GM21360 (cell line): ENCODE measurements around the gene CRYBG2.
"Not testable (repeated sequence)": the region's sequence is repeated elsewhere in the genome, so short reads cannot be mapped to it uniquely, and the experiment has no call there.

Experiments
- ATAC-seq: cut with Tn5 transposase; IDR thresholded peaks from one replicate; pipeline ENCODE4 v1.9.1; 2021; ENCODE audit warnings: mild to moderate bottlenecking, moderate library complexity; ENCODE audit not compliant: unreplicated experiment

The CRYBG2 gene

GRCh38 chr1:26350701-26351589, 3.0 kb downstream of the CRYBG2 start:
- ATAC-seq, result no peak

DNA sequence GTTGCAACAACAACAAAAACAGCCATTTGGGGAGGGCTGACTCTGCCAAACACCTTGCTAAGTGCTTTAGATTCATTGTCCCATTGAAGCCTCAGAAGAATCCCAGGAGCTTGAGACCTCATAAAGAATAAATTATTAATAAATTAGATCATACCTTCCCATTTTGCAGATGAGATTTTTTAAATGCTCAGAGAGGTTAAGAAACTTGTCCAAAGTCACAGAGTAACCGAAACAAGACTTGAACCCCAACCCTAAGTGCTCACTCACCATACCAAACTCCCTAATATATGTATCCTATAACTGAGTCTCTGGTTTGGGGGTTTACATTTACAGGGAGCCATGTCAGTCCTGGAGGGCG, 3.6 kb downstream of the CRYBG2 start:
- no peak for ATAC-seq

GRCh38 chr1:26349877-26350244, 4.1 kb downstream of the CRYBG2 start:
- ATAC-seq, result no peak

GRCh38 chr1:26349188-26349876, 4.6 kb downstream of the CRYBG2 start:
- no peak for ATAC-seq

- no peak for ATAC-seq
These were observed 7.5 kb downstream of the CRYBG2 start for GRCh38 chr1:26346274-26347033.

DNA sequence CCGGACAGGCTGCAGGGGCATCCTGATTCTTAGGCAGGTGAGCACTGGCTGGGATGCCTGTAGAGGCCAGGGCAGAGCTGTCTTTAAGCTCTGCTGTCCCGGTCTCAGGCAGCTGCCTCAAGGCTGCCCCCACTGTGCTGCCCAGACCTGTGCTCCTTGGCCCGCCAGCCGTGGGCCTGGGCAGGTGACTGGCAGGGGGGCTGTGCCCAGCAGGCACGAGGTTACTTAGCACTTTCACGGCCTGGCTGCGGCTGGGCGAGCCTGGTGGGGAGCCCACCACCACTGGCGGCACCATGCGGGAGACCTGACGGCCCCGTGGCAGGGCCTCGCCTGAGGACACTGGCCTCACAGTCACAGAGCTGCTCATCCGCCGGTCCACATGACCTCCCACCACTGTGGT, 8.2 kb downstream of the CRYBG2 start:
- no peak for ATAC-seq

DNA sequence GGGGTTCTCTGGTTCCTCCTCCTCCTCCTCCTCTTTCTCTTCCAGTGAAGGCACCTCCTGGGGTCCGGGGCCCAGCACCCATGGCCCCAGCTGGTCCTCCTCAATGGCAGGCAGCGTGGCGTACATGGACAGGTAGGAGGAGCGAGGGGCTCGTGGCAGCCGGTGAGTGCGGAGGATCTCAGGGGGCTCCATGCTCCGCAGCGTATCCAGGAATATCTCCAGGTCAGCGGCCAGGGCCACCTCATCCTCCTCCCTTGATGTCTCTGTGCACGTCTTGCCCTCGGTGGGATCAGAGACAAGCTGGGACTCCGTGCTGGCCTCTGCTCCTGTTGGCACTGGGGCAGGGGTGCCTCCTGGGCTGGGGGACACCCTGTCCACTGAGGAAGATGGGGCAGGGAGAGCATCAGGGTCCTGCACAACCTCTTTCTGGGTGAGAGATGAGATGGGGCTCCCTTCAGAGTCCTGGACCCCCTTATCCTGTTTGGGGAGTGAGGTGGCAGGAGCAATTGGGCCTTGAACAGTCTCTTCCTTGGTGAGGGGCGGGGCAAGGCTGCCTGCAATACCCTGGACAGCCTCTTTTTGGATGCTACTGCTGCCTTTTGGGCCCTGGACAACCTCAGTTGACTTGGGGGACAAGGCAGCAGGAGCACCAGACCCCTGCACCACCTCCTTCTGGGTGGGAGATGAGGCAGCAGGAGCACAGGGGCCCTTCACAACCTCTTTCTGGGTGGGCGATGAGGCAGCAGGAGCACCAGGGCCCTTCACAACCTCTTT, 9.6 kb downstream of the CRYBG2 start:
- no peak for ATAC-seq

GRCh38 chr1:26340047-26340481, 13.9 kb downstream of the CRYBG2 start:
- ATAC-seq, result no peak

DNA sequence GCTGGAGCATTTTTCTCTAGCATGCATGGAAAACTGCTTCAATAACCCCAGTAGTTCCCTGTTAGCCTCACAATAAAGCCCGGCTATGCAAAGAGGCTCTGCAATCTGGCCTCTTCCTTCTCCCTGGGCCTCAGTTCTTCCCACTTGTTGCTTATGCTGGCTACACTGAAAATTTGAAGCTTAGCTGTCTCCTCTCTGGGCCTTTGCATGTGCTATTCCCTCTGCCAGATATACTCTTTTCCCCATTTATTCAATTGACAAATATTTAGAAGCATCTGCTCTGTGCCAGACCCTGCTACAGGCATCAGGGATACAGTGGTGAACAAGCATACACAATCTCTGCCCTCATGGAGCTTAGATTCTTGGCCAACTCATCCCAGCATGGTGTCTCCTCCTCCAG, 15.3 kb downstream of the CRYBG2 start:
- no peak for ATAC-seq

- ATAC-seq, result no peak
These were observed 16.3 kb downstream of the CRYBG2 start for GRCh38 chr1:26337625-26338024.

DNA sequence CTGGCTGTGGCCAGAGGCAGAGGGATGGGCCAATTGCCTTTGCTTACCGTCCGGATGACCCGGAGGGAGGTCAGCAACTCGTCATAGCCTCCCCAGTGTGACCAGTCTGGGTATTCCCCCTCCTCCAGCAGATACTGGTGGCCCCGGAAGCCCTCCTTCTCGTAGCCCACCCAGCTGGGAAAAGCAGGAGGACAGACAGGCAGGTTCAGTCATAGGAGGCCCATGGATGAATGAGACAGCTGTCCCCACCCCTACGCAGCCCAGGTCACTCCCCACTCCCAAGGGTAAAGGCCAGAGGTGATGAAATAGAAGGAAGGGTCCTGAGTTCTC, 16.8 kb downstream of the CRYBG2 start:
- no peak for ATAC-seq

GRCh38 chr1:26336477-26337205, 17.3 kb downstream of the CRYBG2 start:
- ATAC-seq, result peak; percentile 20

DNA sequence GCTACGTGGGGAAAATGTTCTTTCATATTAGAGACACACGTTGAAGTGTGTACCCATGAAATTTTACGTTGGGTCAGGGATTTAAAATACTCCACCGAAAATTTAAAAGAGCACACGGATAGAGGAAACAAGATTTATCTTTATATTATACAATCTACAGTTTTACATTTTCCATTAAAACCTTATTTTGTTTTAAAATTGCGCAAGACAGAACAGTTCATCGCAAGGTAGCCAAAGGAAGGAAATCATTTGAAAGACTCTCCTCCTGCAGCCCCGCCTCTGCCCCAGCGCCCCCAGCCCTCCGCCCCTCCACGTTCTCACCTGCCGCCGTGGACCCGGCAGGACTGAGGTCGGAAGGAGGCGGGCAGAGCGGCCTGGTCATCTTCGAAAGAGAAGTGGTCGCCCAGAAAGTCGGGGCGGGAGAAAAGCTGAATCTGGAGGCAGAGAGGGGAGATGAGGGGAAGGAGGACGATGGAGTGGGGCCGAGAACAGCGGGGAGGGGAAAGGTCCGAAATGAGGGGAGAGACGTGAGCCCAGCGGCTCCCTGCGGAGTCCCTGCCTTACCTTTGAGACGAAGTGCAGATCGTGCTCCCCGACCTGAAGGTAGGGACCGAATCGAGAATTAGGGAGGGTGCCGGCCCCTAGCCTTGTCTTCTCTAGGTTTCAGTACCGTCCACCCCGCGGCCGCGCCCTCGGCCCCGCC, 18.0 kb downstream of the CRYBG2 start:
- peak; percentile 49 for ATAC-seq

GRCh38 chr1:26333312-26333711, 20.6 kb downstream of the CRYBG2 start:
- ATAC-seq, result not testable (repeated sequence)

DNA sequence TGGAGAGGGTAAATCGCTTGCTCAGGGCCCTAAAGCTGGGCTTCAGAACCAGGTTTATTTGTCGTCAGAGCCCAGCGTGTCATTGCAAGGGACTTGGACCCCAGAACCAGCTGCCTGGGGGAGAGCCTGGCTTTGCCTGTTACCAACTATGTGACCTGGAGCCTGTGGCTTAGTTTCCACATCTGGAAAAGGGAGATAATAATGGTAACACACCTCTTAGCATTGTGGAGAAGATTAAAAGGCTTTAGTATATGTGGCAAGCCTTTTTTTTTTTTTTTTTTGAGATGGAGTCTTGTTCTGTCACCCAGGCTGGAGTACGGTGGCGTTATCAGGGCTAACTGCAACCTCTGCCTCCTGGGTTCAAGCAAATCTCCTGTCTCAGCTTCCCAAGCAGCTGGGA, 23.7 kb downstream of the CRYBG2 start:
- ATAC-seq, result no peak

DNA sequence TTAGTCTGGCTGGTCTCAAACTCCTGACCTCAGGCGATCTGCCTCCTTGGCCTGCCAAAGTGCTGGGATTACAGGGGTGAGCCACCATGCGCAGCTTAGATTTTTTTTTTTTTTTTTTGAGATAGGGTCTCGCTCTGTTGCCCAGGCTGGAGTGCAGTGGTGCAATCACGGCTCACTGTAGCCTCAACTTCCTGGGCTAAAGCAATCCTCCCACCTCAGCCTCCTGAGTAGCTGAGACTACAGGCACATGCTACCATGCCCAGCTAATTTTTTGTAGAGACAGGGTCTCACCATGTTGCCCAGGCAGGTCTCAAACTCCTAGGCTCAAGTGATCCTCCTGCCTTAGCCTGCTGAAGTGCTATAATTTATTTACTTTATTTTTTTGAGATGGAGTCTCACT, 24.6 kb downstream of the CRYBG2 start:
- not testable (repeated sequence) for ATAC-seq

DNA sequence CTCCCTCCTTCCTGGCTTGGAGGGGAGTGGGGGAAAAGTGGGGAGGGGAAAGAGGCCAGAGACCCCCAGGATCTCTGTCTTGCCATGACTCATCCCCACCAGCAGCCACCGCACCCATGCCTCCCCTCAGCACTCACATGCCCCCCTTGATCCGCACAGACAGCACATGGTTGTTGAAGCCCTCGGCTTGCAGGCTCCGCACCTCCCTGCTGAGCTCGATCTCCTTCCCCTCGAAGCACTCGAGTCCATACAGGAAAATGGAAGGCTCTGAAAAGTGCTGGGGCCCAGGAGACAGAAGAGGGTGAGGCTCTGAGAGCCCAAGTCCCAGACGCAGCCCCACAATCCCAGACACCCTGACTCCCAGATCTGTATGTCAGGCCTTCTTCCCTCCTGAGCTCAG, 25.3 kb downstream of the CRYBG2 start:
- no peak for ATAC-seq

DNA sequence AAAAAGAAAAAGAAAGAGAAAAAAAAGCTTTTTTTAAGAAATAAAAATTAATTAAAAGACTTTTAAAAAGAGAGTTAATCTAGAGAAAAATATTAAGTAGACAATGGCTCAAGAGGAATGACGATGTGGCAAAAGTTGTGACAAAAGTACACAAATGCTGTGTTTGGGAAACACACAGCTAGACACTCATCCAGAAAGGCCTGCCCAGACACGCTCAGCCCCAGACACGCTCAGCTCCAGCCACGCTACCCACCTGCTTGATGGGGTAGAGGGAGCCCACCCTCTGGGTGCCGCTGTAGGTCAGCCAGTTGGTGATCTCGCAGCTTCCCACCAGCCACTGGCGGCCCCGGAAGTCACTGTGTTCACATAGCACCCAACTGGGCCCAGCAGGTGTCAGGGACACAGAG, 26.0 kb downstream of the CRYBG2 start:
- ATAC-seq, result no peak

DNA sequence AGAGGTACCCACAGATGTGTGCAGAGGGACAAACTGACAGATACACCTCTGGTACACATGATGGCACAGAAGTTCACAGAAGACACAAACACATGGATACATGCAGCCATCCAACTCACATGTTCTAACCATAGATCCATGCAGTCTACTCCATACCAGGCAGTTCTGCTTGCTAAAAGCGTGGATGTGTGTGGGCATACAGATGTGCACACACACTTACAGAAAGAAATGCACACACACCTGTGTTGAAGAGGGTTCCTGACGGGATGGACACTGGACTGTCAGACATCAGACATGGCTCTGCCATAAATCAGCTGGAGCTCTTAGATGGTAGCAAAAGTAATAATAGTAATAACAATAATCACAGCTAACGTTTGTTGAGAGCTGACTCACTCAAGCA, 29.4 kb downstream of the CRYBG2 start:
- ATAC-seq, result no peak

GRCh38 chr1:26323382-26323781, 30.5 kb downstream of the CRYBG2 start:
- ATAC-seq, result no peak
